Measurements from ENCODE around the gene CREBBP.

Gene CREBBP

GRCh38 chr16:3731126-3731935, 149.2 kb downstream of the CREBBP start:
- TF ChIP-seq CTCF (IDR thresholded peaks at IDR 0.05; ENCODE audit: low read depth, low read length) = no peak
- no peaks in the 10 kb centered on the region for H3K4me1 ChIP-seq
- peaks cover 64% of the 10 kb centered on the region for H3K36me3 ChIP-seq
- no peaks in the 10 kb centered on the region for H3K9me3 ChIP-seq
- no peak overlapping the region for H3K4me3 ChIP-seq (ENCODE audit: low read depth, low read length)
- no peak for DNase-seq
- no peaks in the 10 kb centered on the region for H3K27me3 ChIP-seq

GRCh38 chr16:3730161-3731125, 150.1 kb downstream of the CREBBP start:
- H3K27me3 ChIP-seq = no peaks in the 10 kb centered on the region
- H3K36me3 ChIP-seq = peaks cover 55% of the 10 kb centered on the region
- TF ChIP-seq CTCF (IDR thresholded peaks at IDR 0.05; ENCODE audit: low read depth, low read length) = no peak
- DNase-seq = no peak
- no peaks in the 10 kb centered on the region for H3K9me3 ChIP-seq
- no peak overlapping the region for H3K4me3 ChIP-seq (ENCODE audit: low read depth, low read length)
- no peaks in the 10 kb centered on the region for H3K4me1 ChIP-seq

- no peak for DNase-seq
- no peak for TF ChIP-seq CTCF (IDR thresholded peaks at IDR 0.05; ENCODE audit: low read depth, low read length)
- H3K36me3 ChIP-seq = peaks cover 45% of the 10 kb centered on the region
Observed at GRCh38 chr16:3729161-3730112, 151.1 kb downstream of the CREBBP start.

GRCh38 chr16:3728424-3729160, 151.9 kb downstream of the CREBBP start:
- no peaks in the 10 kb centered on the region for H3K4me1 ChIP-seq
- H3K9me3 ChIP-seq = no peaks in the 10 kb centered on the region
- no peak overlapping the region for H3K4me3 ChIP-seq (ENCODE audit: low read depth, low read length)
- no peak for DNase-seq
- H3K36me3 ChIP-seq = peaks cover 42% of the 10 kb centered on the region
- no peaks in the 10 kb centered on the region for H3K27me3 ChIP-seq
- TF ChIP-seq CTCF (IDR thresholded peaks at IDR 0.05; ENCODE audit: low read depth, low read length) = no peak

More at GRCh38 chr16:3729161-3730112, 151.1 kb downstream of the CREBBP start:
- H3K4me3 ChIP-seq (ENCODE audit: low read depth, low read length) = no peak overlapping the region
- H3K9me3 ChIP-seq = no peaks in the 10 kb centered on the region
- H3K4me1 ChIP-seq = no peaks in the 10 kb centered on the region
- H3K27me3 ChIP-seq = no peaks in the 10 kb centered on the region

GRCh38 chr16:3727806-3728381, 152.6 kb downstream of the CREBBP start:
- DNase-seq = no peak
- no peak for TF ChIP-seq CTCF (IDR thresholded peaks at IDR 0.05; ENCODE audit: low read depth, low read length)
- Histone ChIP-seq H3K4me1 (no peaks in the 10 kb centered on the region), H3K36me3 (peaks cover 42% of the 10 kb centered on the region), H3K4me3 (ENCODE audit: low read depth, low read length) (no peak overlapping the region), H3K9me3 (no peaks in the 10 kb centered on the region), H3K27me3 (no peaks in the 10 kb centered on the region)
